Astrocyte of the hippocampus (primary cell): ENCODE data around the gene MPDU1.
A peak's percentile ranks its signal among the peaks of the same experiment; 100 is the strongest.
"Not testable (repeated sequence)": the region's sequence is repeated elsewhere in the genome, so short reads cannot be mapped to it uniquely, and the experiment has no call there.

Experiments
- DNase-seq: peaks from one replicate; pipeline ENCODE4 v3.0.0; 2011; ENCODE audit warnings: low read depth, low spot score

Gene MPDU1

GRCh38 chr17:7580604-7581575 is 2.8 kb upstream of the MPDU1 start:
- no peak for DNase-seq

- no peak for DNase-seq
Measured at GRCh38 chr17:7582396-7583252, 1.0 kb upstream of the MPDU1 start.

GRCh38 chr17:7586673-7587419 is 3.2 kb downstream of the MPDU1 start:
- no peak for DNase-seq

- DNase-seq: peak; percentile 93
Measured at GRCh38 chr17:7587420-7588151, 3.9 kb downstream of the MPDU1 start.

- DNase-seq: no peak
Measured at GRCh38 chr17:7588553-7589203, 5.0 kb downstream of the MPDU1 start.

- DNase-seq: peak; percentile 94
Measured at GRCh38 chr17:7589204-7589868, 5.7 kb downstream of the MPDU1 start.

GRCh38 chr17:7589891-7590691 is 6.4 kb downstream of the MPDU1 start, which contains the start of gene SOX15:
TSS of gene SOX15 (minus strand) at chr17:7590094. CDS start at chr17:7589676, 418 bp downstream.
- DNase-seq: peak; percentile 53

GRCh38 chr17:7590743-7591142 is 7.1 kb downstream of the MPDU1 start:
- DNase-seq: peak; percentile 86

- no peak for DNase-seq
Measured at GRCh38 chr17:7591596-7591995, 7.9 kb downstream of the MPDU1 start.

- DNase-seq: no peak
Measured at GRCh38 chr17:7592422-7593021, 8.9 kb downstream of the MPDU1 start.

GRCh38 chr17:7593296-7593695 is 9.6 kb downstream of the MPDU1 start:
- DNase-seq: no peak

GRCh38 chr17:7597561-7597960 is 13.9 kb downstream of the MPDU1 start:
- DNase-seq: not testable (repeated sequence)

GRCh38 chr17:7606280-7606679 is 22.6 kb downstream of the MPDU1 start:
- DNase-seq: no peak

GRCh38 chr17:7610641-7611040 is 27.0 kb downstream of the MPDU1 start:
- DNase-seq: no peak

- DNase-seq: peak; percentile 13
Measured at GRCh38 chr17:7611635-7612293, 28.1 kb downstream of the MPDU1 start.

GRCh38 chr17:7612294-7612640 is 28.6 kb downstream of the MPDU1 start:
- DNase-seq: peak; percentile 37

- peak; percentile 46 for DNase-seq
Measured at GRCh38 chr17:7613769-7614424, 30.2 kb downstream of the MPDU1 start.
